Esophagus muscularis mucosa (tissue), 3 donors: ENCODE measurements around the gene CDH19.

ENCODE experiments used
- POLR2A ChIP-seq: fragments of 450-650 bp; IDR thresholded peaks from one replicate; pipeline ENCODE4 v1.6.1; 2017; ENCODE audit warnings: antibody characterized with exemption, moderate library complexity, mild to moderate bottlenecking, low read depth
- POLR2AphosphoS5 ChIP-seq, 2 donors: sonication (generic); formaldehyde crosslinking; IDR thresholded peaks; one replicate each; pipeline ENCODE4 v1.6.1; 2017; ENCODE audit warnings: antibody characterized with exemption in 2 of 2
- TF ChIP-seq, protein P1 (sequence below), 3 experiments: fragments of 200-600 bp in 2 of 3; fragments of 450-650 bp in 1 of 3; sonication (generic) in 2 of 3; IDR thresholded peaks; one replicate each; pipeline ENCODE4 v1.5.1; 2017 to 2019; ENCODE audit warnings: antibody characterized with exemption in 3 of 3, mild to moderate bottlenecking in 2 of 3, moderate library complexity in 1 of 3

DNA sequence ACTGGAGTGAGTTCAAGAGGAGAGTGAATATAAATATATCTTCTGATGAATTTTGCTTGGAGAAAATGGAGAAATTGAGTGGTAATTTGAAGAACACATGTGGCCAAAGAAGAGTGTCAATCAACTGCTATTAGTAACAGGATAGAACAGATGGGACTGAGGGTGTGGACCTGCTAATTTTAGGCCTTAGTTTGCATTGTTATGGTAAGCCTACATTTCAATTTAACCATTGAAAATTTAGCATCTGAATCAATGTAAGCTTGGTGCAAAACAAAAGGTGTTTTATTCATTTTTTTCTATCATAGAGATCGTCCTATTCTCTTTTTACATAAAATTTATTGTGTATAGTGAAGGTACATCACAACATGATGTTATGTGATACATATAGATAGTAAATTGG lies 42.1 kb upstream of the CDH19 start:
- TF ChIP-seq, protein P1, sequence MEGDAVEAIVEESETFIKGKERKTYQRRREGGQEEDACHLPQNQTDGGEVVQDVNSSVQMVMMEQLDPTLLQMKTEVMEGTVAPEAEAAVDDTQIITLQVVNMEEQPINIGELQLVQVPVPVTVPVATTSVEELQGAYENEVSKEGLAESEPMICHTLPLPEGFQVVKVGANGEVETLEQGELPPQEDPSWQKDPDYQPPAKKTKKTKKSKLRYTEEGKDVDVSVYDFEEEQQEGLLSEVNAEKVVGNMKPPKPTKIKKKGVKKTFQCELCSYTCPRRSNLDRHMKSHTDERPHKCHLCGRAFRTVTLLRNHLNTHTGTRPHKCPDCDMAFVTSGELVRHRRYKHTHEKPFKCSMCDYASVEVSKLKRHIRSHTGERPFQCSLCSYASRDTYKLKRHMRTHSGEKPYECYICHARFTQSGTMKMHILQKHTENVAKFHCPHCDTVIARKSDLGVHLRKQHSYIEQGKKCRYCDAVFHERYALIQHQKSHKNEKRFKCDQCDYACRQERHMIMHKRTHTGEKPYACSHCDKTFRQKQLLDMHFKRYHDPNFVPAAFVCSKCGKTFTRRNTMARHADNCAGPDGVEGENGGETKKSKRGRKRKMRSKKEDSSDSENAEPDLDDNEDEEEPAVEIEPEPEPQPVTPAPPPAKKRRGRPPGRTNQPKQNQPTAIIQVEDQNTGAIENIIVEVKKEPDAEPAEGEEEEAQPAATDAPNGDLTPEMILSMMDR (IDR thresholded peaks at IDR 0.05), result no peak
- TF ChIP-seq POLR2A (no peak), POLR2AphosphoS5 (IDR thresholded peaks at IDR 0.05) (no peak)
